Natural killer cell (primary cell): ENCODE data around the gene SOD2. TPM values are rescaled to one million over a fixed set of nuclear protein-coding genes. Genes with fewer than 3 reads are reported as not detected.
"Not testable (repeated sequence)": the region's sequence is repeated elsewhere in the genome, so short reads cannot be mapped to it uniquely, and the experiment has no call there.

Source experiments
- ATAC-seq, 3 donors: fragments of 150-1000 bp in 2 of 3; fragments of 200-7000 bp in 1 of 3; cut with Tn5 transposase; 1 replicate in 1 of 3; 2 replicates in 2 of 3; pipeline ENCODE4 v1.10.0; 2021; ENCODE audit warnings: mild to moderate bottlenecking in 2 of 3, moderate library complexity in 2 of 3
- DNase-seq, 2 donors: peaks; one replicate each; pipeline versions ENCODE4 v3.0.0 to v3.0.0-alpha.2; 2013 to 2021; ENCODE audit warnings: mixed read lengths in 1 of 2
- H3K27ac ChIP-seq: one replicate; pipeline ENCODE4 v1.5.1; 2013; ENCODE audit warnings: mild to moderate bottlenecking, low read length
- H3K27me3 ChIP-seq: one replicate; pipeline ENCODE4 v1.6.1; 2013; ENCODE audit warnings: low read length; ENCODE audit not compliant: control insufficient read depth, insufficient read depth
- H3K36me3 ChIP-seq: one replicate; pipeline ENCODE4 v1.6.1; 2013; ENCODE audit warnings: low read length; ENCODE audit not compliant: control insufficient read depth, insufficient read depth
- H3K4me1 ChIP-seq: one replicate; pipeline ENCODE4 v1.6.1; 2013; ENCODE audit warnings: low read length; ENCODE audit not compliant: control insufficient read depth, insufficient read depth
- H3K4me3 ChIP-seq: one replicate; pipeline ENCODE4 v1.5.1; 2013; ENCODE audit warnings: low read length
- H3K9me3 ChIP-seq: one replicate; pipeline ENCODE4 v1.6.1; 2013; ENCODE audit warnings: low read length; ENCODE audit not compliant: control insufficient read depth, insufficient read depth
- H3K27ac Mint-ChIP-seq, 2 donors: one replicate each; pipeline ENCODE4 v1.8.0; 2022; ENCODE audit warnings: mild to moderate bottlenecking in 2 of 2, mixed read lengths in 2 of 2, moderate library complexity in 1 of 2
- H3K27me3 Mint-ChIP-seq, 2 donors: one replicate each; pipeline ENCODE4 v1.8.0; 2022; ENCODE audit warnings: low read depth in 2 of 2, mixed read lengths in 2 of 2
- H3K36me3 Mint-ChIP-seq: one replicate; pipeline ENCODE4 v1.8.0; 2022; ENCODE audit warnings: mixed read lengths
- H3K4me1 Mint-ChIP-seq, 2 donors: one replicate each; pipeline ENCODE4 v1.8.0; 2022; ENCODE audit warnings: mixed read lengths in 2 of 2
- H3K4me3 Mint-ChIP-seq: one replicate; pipeline ENCODE4 v1.8.0; 2022; ENCODE audit warnings: mild to moderate bottlenecking, moderate library complexity, mixed read lengths
- H3K9me3 Mint-ChIP-seq, 2 donors: one replicate each; pipeline ENCODE4 v1.8.0; 2022; ENCODE audit warnings: mixed read lengths in 2 of 2
- CTCF ChIP-seq: fragments of 200-600 bp; IDR thresholded peaks from one replicate; pipeline ENCODE4 v1.8.0; 2022; ENCODE audit warnings: antibody characterized with exemption
- WGBS: methylation state at CpG from one replicate; pipeline ENCODE4 v1.1.7; 2013; ENCODE audit warnings: missing lambda C conversion rate; ENCODE audit not compliant: insufficient coverage; 5-methylcytosine and 5-hydroxymethylcytosine counted together
- intact Hi-C: fragments of 100-400 bp; cut with micrococcal nuclease; formaldehyde crosslinking; loops from one replicate; pipeline ENCODE4 v1.14.2; 2022
- total RNA-seq, 4 donors: library from RNA; stranded (reverse); fragments of 120-200 nt in 1 of 4; gene quantifications; one replicate each; pipeline versions ENCODE4 v1.2.3 to v1.2.4, GENCODE V29; 2013 to 2022

SOD2 gene
- total RNA-seq, 3 donors from 2014 or later (not counting 1 experiment from before 2014, with no cell fraction given): 81.3 to 156 (median 138) TPM

GRCh38 chr6:159736908-159737307 is 43.9 kb upstream of the SOD2 start:
- H3K36me3 ChIP-seq: peaks cover 35% of the 10 kb centered on the region
- H3K4me3 ChIP-seq: no peak overlapping the region
- no peaks in the 10 kb centered on the region for H3K27me3 ChIP-seq
- no peak overlapping the region for H3K27ac Mint-ChIP-seq
- H3K9me3 Mint-ChIP-seq: no peaks in the 10 kb centered on the region
- no peak overlapping the region for H3K4me3 Mint-ChIP-seq
- H3K4me1 ChIP-seq: peaks cover 17% of the 10 kb centered on the region
- no peak overlapping the region for H3K27ac ChIP-seq
- DNase-seq (no peak), ATAC-seq (no peak)
- no peak for TF ChIP-seq CTCF
- 83% methylated on average over 6 of the region's 7 CpGs for WGBS
- no peaks in the 10 kb centered on the region for H3K36me3 Mint-ChIP-seq
- peaks cover 24 to 38% of the 10 kb centered on the region in 2 donors for H3K4me1 Mint-ChIP-seq
- H3K9me3 ChIP-seq: no peaks in the 10 kb centered on the region
- H3K27me3 Mint-ChIP-seq: no peaks in the 10 kb centered on the region
- intact Hi-C loops: no loop called here

- H3K4me3 Mint-ChIP-seq, H3K9me3 Mint-ChIP-seq, H3K4me3 ChIP-seq, H3K27ac ChIP-seq, H3K27me3 Mint-ChIP-seq, H3K9me3 ChIP-seq, H3K27me3 ChIP-seq, H3K36me3 Mint-ChIP-seq, DNase-seq, H3K36me3 ChIP-seq, intact Hi-C loops: not testable (repeated sequence)
- peak in 2 of 3 donors; percentile 57 to 65 for ATAC-seq
- 77% methylated on average over 11 of the region's 12 CpGs for WGBS
- Mint-ChIP-seq H3K27ac (peak overlapping the region; percentile 76 to 79), H3K4me1 (peaks cover 46 to 50% of the 10 kb centered on the region in 2 donors)
- peaks cover 26% of the 10 kb centered on the region for H3K4me1 ChIP-seq
Measured at GRCh38 chr6:159733395-159733794, 40.4 kb upstream of the SOD2 start.

- H3K4me3 ChIP-seq, H3K27me3 Mint-ChIP-seq, H3K36me3 ChIP-seq, H3K36me3 Mint-ChIP-seq, intact Hi-C loops, H3K9me3 Mint-ChIP-seq, H3K27me3 ChIP-seq, H3K4me3 Mint-ChIP-seq, DNase-seq, H3K27ac ChIP-seq, ATAC-seq, H3K9me3 ChIP-seq: not testable (repeated sequence)
- peaks cover 26% of the 10 kb centered on the region for H3K4me1 ChIP-seq
- peak overlapping the region; percentile 76 to 79 for H3K27ac Mint-ChIP-seq
- WGBS: 81% methylated on average over 8 of the region's 12 CpGs
- peaks cover 42 to 47% of the 10 kb centered on the region in 2 donors for H3K4me1 Mint-ChIP-seq
Measured at GRCh38 chr6:159732550-159732949, 39.5 kb upstream of the SOD2 start.

- Mint-ChIP-seq H3K27me3 (no peaks in the 10 kb centered on the region), H3K4me3 (peak overlapping the region; percentile 63), H3K9me3 (no peaks in the 10 kb centered on the region), H3K4me1 (peaks cover 50 to 60% of the 10 kb centered on the region in 2 donors), H3K36me3 (no peaks in the 10 kb centered on the region), H3K27ac (peak overlapping the region in 1 of 2 donors; percentile 98)
- intact Hi-C loops: no loop called here
- Histone ChIP-seq H3K9me3 (no peaks in the 10 kb centered on the region), H3K4me3 (no peak overlapping the region), H3K27me3 (no peaks in the 10 kb centered on the region), H3K4me1 (peaks cover 28% of the 10 kb centered on the region), H3K36me3 (peaks cover 2% of the 10 kb centered on the region), H3K27ac (no peak overlapping the region)
- no peak for TF ChIP-seq CTCF
- ATAC-seq: no peak
- 59% methylated on average over 6 of the region's 6 CpGs for WGBS
- no peak for DNase-seq
Measured at GRCh38 chr6:159730332-159730676, 37.3 kb upstream of the SOD2 start.
